H7 (cell line): Measurements from ENCODE around the gene COMMD10. TPM values are rescaled to one million over a fixed set of nuclear protein-coding genes. Genes with fewer than 3 reads are reported as not detected.

Source experiments
- DNase-seq: peaks from one replicate; pipeline ENCODE4 v3.0.0; 2012
- H3K27me3 ChIP-seq: 2 replicates; pipeline ENCODE4 v1.6.0; 2011; ENCODE audit warnings: mild to moderate bottlenecking, low read length; ENCODE audit not compliant: control insufficient read depth, insufficient read depth
- H3K36me3 ChIP-seq: replicated peaks from 2 replicates; pipeline ENCODE4 v1.5.1; 2011; ENCODE audit warnings: low read length; ENCODE audit not compliant: control insufficient read depth, insufficient read depth
- H3K4me3 ChIP-seq: 2 replicates; pipeline ENCODE4 v1.5.1; 2011; ENCODE audit warnings: low read depth, mild to moderate bottlenecking, control low read depth, low read length, moderate library complexity; ENCODE audit not compliant: insufficient read depth
- total RNA-seq: library from RNA; depleted of rRNA; stranded (reverse); fragments of >200 nt; shearing (Covaris generic); gene quantifications from 2 replicates; pipeline ENCODE4 v1.2.3, GENCODE V29; 2014; rRNA removed

COMMD10 gene
- total RNA-seq, 1 experiment from 2014 or later, result 47.3 TPM

DNA sequence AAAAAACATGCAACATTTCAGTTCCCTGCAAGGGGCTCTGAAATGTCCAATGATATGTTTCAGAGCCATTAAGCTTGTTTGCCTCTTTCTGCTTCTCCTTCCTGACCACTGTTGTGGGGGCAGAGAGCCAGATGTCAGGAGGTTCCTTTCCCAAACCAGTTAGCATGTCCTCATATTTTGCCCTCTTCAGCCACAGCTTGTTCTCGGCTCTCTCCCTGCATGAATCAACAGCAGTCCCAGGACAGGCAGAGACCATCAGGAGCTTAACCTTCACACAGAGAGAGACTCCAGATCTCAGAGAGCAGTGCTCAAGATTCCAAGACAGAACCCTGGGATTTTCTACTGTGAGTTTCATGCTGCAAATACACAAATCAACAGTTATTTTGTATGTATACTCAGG is 218.5 kb downstream of the COMMD10 start:
- H3K4me3 ChIP-seq, result no peak overlapping the region
- no peak for DNase-seq
- no peaks in the 10 kb centered on the region; the same call in none of the 2 replicates for H3K36me3 ChIP-seq
- no peaks in the 10 kb centered on the region for H3K27me3 ChIP-seq

DNA sequence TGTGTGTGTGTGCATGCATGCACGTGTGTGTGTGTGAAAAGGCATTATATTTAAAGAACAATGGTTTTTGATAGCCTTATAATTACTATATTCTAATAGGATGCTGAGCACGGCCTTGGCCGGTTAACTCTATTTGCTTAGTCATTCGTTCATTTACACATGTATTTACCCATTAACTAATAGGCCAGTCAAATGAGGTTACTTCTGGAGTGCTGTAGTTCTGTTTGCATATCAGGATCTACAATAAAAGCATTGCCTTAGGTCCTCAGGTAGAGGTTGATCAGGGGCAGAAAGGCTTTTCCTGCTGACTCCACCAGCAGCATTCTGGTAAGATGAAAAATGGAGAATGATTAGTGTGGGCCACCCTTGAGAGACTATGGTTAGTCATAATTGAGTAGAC is 219.0 kb downstream of the COMMD10 start:
- Histone ChIP-seq H3K27me3 (no peaks in the 10 kb centered on the region), H3K36me3 (no peaks in the 10 kb centered on the region; the same call in none of the 2 replicates), H3K4me3 (no peak overlapping the region)
- DNase-seq, result no peak

DNA sequence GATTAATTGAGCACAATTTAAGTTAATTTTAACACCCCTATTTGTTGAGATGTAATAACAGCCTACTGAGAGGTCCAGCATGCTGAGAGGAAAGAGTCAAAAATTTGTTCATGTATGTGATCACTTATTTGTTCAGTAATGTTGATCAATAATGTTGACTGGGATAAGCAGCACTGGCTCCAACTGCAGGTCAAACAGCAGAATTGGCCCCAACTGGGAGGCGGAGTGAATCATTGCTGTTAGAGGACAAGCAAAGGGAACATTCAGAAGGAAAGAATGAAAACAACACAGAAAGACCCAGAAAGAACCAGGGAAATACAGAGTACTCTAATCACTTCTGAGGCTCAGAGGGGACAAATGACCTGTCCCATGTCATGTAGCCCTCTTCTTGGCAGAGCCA is 221.1 kb downstream of the COMMD10 start:
- no peak overlapping the region for H3K4me3 ChIP-seq
- DNase-seq, result no peak
- H3K36me3 ChIP-seq, result no peaks in the 10 kb centered on the region; the same call in none of the 2 replicates
- H3K27me3 ChIP-seq, result no peaks in the 10 kb centered on the region

DNA sequence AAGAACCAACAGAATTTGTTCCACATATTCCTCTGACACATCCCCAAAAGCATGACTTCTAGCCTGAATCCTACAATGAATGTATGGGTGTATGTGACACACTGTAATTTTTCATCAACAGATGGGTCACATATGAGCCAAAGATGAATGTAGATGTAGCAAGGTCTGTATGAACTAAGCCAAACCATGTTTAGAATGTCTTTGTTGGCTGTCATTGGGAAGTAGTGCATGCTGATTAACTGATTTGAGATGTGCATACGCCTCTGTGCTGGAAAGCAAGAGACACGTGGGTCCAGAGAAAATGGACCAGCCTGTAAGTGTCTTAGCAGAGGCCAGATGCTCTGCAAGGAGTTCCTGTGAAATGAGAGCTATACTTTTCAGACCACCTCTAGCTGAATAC is 222.0 kb downstream of the COMMD10 start:
- Histone ChIP-seq H3K36me3 (no peaks in the 10 kb centered on the region; the same call in none of the 2 replicates), H3K4me3 (no peak overlapping the region), H3K27me3 (no peaks in the 10 kb centered on the region)
- DNase-seq, result no peak

DNA sequence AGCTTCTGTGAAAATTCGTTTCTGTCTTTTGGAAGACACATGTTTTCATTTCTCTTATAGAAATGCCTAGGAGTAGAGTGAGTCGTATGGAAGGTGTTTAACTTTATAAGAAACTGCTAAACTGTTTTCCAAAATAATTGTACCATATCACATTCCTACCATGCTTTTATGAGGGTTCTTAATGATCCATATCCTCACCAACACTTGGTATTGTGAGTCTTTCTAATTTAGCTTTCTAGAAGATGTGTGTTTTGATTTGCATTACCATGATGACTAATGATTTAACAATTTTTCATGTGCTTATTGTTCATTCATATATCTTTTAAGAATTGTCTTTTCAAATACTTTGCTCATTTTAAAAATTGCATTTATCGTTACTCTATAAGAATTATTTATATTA is 223.6 kb downstream of the COMMD10 start:
- DNase-seq, result no peak
- Histone ChIP-seq H3K36me3 (no peaks in the 10 kb centered on the region; the same call in 1 of the 2 replicates), H3K4me3 (no peak overlapping the region), H3K27me3 (no peaks in the 10 kb centered on the region)

DNA sequence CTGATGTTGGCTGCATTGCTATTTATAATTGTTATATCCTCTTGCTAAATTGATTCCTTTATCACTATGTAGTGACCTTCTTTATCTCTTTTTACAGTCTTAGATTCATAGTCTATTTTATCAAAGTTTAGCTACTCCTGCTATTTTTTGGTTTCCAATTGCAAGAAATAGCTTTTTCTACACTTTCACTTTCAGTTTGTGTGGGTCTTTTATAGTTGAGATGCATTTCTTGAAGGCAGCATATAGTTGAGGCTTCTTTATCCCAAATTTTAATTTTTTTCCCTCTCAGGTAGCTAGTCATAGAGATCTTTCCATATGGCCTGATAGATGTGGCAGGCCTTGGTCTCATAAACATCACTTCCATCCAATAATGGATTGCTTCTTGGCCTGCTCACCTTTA is 228.5 kb downstream of the COMMD10 start:
- Histone ChIP-seq H3K27me3 (no peaks in the 10 kb centered on the region), H3K4me3 (no peak overlapping the region), H3K36me3 (no peaks in the 10 kb centered on the region)
- DNase-seq, result no peak

DNA sequence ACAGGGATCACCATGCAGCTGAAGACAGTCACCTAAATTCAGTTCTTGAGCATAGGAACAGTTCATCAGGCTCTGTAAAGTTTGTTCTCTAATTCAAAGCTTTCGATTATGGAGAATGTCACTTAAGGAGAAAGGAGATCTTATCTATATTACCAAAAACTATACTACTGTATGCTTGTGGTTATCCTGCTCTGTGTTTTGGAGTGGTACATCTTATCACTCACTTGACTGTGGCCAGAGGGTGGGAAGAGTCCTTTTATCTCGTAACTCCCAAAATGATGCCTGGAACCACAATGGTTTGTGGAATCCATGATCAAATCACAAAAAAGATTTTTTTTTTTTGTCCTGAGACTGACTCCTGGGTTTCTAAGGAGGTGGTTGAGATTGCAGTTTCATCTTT is 230.7 kb downstream of the COMMD10 start:
- no peak for DNase-seq
- H3K4me3 ChIP-seq, result no peak overlapping the region
- H3K36me3 ChIP-seq, result no peaks in the 10 kb centered on the region
- no peaks in the 10 kb centered on the region for H3K27me3 ChIP-seq

DNA sequence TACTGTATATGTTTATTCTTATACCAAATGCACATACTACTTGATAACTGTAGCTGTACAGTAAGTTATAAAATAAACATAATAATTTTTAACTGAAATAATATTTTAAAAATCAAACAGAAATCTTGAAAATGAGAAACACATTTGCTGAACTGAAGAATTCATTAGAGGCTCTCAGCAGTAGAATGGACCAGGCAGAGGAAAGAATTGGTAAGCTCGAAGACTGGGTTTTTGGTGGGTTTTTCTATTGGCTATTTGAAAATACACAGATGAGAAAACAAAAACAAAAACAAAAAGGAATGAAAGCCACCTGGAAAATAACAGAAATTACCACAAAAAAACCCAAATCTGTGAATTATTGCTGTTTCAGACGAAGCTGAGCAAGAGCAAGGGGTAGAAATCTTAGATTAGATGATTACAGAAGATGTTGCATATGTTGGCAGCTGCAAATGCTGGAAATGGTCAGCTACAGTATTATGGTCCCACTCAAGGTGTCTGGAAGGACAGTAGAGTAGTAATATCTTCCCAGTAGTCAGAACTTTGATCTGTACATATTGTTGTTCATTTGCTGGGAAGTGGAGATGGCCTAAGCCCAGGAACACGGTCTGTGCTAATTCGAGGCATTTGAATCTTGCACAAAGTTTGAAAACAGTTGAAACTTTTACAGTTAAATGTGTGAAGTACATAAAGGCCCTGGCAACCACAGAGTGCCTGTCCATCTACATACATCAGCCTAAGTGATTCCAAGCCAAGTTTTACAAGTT is 233.4 kb downstream of the COMMD10 start:
- no peak for DNase-seq
- H3K27me3 ChIP-seq, result no peaks in the 10 kb centered on the region
- H3K4me3 ChIP-seq, result no peak overlapping the region
- no peaks in the 10 kb centered on the region for H3K36me3 ChIP-seq

DNA sequence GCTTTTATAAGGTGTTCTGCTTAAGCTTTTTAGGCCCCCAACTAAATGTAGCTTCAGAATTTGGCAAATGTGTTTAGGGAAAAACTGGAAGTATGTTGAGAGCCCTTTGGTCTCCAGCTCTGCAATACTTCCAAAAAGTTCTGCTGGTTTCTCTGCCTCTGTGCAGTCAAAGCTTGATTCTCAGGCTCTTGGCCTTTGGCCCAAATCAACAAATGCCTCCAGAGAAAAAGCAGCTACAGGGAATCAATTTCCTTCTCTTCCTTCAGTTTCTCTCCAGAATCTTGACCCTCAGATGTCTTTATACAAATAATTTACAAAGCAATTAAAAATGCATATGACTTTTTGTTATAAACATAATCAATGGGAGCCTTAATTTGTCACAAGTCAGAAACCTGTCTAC is 235.7 kb downstream of the COMMD10 start:
- no peak for DNase-seq
- no peak overlapping the region for H3K4me3 ChIP-seq
- no peaks in the 10 kb centered on the region for H3K36me3 ChIP-seq
- no peaks in the 10 kb centered on the region for H3K27me3 ChIP-seq

DNA sequence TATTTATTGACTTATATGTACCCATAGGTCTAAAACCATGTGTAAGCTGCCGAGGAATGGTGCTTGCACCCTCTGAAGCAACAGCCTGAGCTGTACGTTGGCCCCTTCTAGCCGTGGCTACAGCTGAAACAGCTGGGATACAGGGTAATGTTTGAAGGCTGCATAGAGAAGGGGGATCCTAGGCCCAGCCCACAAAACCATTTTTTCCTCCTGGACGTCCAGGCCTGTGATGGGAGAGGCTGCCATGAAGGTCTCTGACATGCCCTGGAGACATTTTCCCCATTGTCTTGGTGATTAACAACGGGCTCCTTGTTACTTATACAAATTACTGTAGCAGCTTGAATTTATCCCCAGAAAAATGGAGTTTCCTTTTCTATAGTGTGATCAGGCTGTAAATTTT is 244.7 kb downstream of the COMMD10 start:
- no peaks in the 10 kb centered on the region for H3K27me3 ChIP-seq
- no peaks in the 10 kb centered on the region for H3K36me3 ChIP-seq
- H3K4me3 ChIP-seq, result no peak overlapping the region
- DNase-seq, result no peak

DNA sequence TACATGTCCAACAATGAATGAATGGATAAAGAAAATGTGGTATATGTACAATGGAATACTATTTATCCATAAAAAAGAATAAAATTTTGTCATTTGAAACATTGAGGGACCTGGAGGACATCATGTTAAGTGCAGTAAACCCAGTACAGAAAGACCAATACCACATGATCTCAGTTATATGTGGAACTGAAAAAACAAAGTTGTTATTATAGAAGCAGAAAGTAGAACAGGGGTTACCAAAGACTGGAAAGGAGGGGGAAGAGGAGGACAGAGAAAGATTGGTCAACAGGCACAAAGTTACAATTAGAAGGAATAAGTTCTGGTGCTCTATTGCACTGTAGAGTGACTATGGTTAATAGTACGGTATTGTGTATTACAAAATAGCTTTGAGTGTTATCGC is 256.0 kb downstream of the COMMD10 start:
- Histone ChIP-seq H3K4me3 (no peak overlapping the region), H3K36me3 (no peaks in the 10 kb centered on the region), H3K27me3 (no peaks in the 10 kb centered on the region)
- DNase-seq, result no peak

Other genes with a start within 250 kb of the COMMD10 start
- 53.9 and 69.2 TPM in 2 replicates for gene ATG12, start 243.5 kb upstream of the COMMD10 start, total RNA-seq
- gene AP3S1, start 243.1 kb upstream of the COMMD10 start, total RNA-seq, result 40.6 and 59.3 TPM in 2 replicates
- 0.15 and 1.2 TPM in 2 replicates for gene LVRN, start 122.5 kb upstream of the COMMD10 start, total RNA-seq
- not detected in 2 replicates for gene ARL14EPL, start 52.6 kb upstream of the COMMD10 start, total RNA-seq